T-cell (primary cell): ENCODE results near the gene MAN2B2. TPM values are rescaled to one million over a fixed set of nuclear protein-coding genes. Genes with fewer than 3 reads are reported as not detected.
"Not testable (repeated sequence)": the region's sequence is repeated elsewhere in the genome, so short reads cannot be mapped to it uniquely, and the experiment has no call there.

ENCODE experiments used
- ATAC-seq, 4 experiments: fragments of 200-7000 bp in 3 of 4; fragments of 150-1000 bp in 1 of 4; cut with Tn5 transposase; replicated peaks in 1 of 4; 1 replicate in 3 of 4; 2 replicates in 1 of 4; pipeline ENCODE4 v1.10.0; 2021; ENCODE audit warnings: moderate library complexity in 3 of 4, mild to moderate bottlenecking in 2 of 4, moderate number of reproducible peaks in 1 of 4
- CTCF ChIA-PET, 2 donors: fragments of 300-600 bp; sonication (Branson Sonifier 250); formaldehyde crosslinking; loops; one replicate each; lab custom pipeline; 2022; ENCODE audit warnings: antibody characterized with exemption in 2 of 2; lab: Charles Lee
- POLR2A ChIA-PET, 2 donors: fragments of 300-600 bp; sonication (Branson Sonifier 250); formaldehyde crosslinking; loops; one replicate each; lab custom pipeline; 2022; ENCODE audit warnings: antibody characterized with exemption in 2 of 2; lab: Charles Lee
- DNase-seq, 35 experiments: peaks; one replicate each; pipeline versions ENCODE4 v3.0.0 to v3.0.0-alpha.2; 2013 to 2023
- H3K27ac ChIP-seq: one replicate; pipeline ENCODE4 v1.5.1; 2013; ENCODE audit warnings: low read length
- H3K27me3 ChIP-seq, 2 experiments: replicated peaks in 1 of 2; 1 replicate in 1 of 2; 2 replicates in 1 of 2; pipeline versions ENCODE4 v1.6.1 to v1.7.0; 2013; ENCODE audit warnings: low read length in 1 of 2, mixed read lengths in 1 of 2; ENCODE audit not compliant: control insufficient read depth in 2 of 2, insufficient read depth in 2 of 2; ENCODE audit errors: extremely low read depth in 1 of 2
- H3K36me3 ChIP-seq, 2 donors: 1 replicate in 1 of 2; 2 replicates in 1 of 2; pipeline versions ENCODE4 v1.6.1 to v1.7.0; 2013; ENCODE audit warnings: low read length in 1 of 2; ENCODE audit not compliant: control insufficient read depth in 2 of 2, insufficient read depth in 1 of 2; ENCODE audit errors: extremely low read depth in 1 of 2
- H3K4me1 ChIP-seq, 2 experiments: 1 replicate in 1 of 2; 2 replicates in 1 of 2; pipeline versions ENCODE4 v1.6.1 to v1.7.0; 2013; ENCODE audit warnings: low read length in 2 of 2, mixed read lengths in 1 of 2; ENCODE audit not compliant: insufficient read depth in 2 of 2, control insufficient read depth in 1 of 2; ENCODE audit errors: extremely low read depth in 1 of 2
- H3K4me3 ChIP-seq, 2 donors: 1 replicate in 1 of 2; 2 replicates in 1 of 2; pipeline versions ENCODE4 v1.5.1 to v1.7.0; 2013; ENCODE audit warnings: mild to moderate bottlenecking in 2 of 2, low read length in 1 of 2, moderate library complexity in 1 of 2; ENCODE audit not compliant: control insufficient read depth in 1 of 2; ENCODE audit errors: extremely low read depth in 1 of 2
- H3K9me3 ChIP-seq: 2 replicates; pipeline ENCODE4 v1.7.0; 2013
- H3K27ac Mint-ChIP-seq, 2 donors: one replicate each; pipeline ENCODE4 v1.8.0; 2020 to 2021; ENCODE audit warnings: mild to moderate bottlenecking in 2 of 2, mixed read lengths in 2 of 2
- H3K27me3 Mint-ChIP-seq, 2 donors: one replicate each; pipeline ENCODE4 v1.8.0; 2021 to 2022; ENCODE audit warnings: mixed read lengths in 2 of 2
- H3K36me3 Mint-ChIP-seq: one replicate; pipeline ENCODE4 v1.8.0; 2021; ENCODE audit warnings: mixed read lengths
- H3K4me1 Mint-ChIP-seq, 3 donors: one replicate each; pipeline ENCODE4 v1.8.0; 2020 to 2022; ENCODE audit warnings: mixed read lengths in 3 of 3, mild to moderate bottlenecking in 1 of 3
- H3K4me3 Mint-ChIP-seq, 3 donors: one replicate each; pipeline ENCODE4 v1.8.0; 2020 to 2022; ENCODE audit warnings: mild to moderate bottlenecking in 3 of 3, mixed read lengths in 3 of 3, moderate library complexity in 3 of 3
- H3K9me3 Mint-ChIP-seq, 3 donors: one replicate each; pipeline ENCODE4 v1.8.0; 2020 to 2022; ENCODE audit warnings: mixed read lengths in 3 of 3
- WGBS: methylation state at CpG from one replicate; pipeline ENCODE4 v1.1.5; 2013; ENCODE audit warnings: missing lambda C conversion rate; ENCODE audit not compliant: insufficient coverage; 5-methylcytosine and 5-hydroxymethylcytosine counted together
- total RNA-seq, 35 experiments: library from RNA in 6 of 35; stranded (reverse) in 6 of 35; fragments of 120-200 nt in 1 of 35; gene quantifications; one replicate each; pipeline versions ENCODE4 v1.2.1 to v1.2.4 and lab custom pipeline; 2013 to 2026

The MAN2B2 gene
- total RNA-seq, 5 donors from 2014 or later (not counting 1 experiment from before 2014, with no cell fraction given), result 27.4 to 54.1 (median 45.8) TPM

GRCh38 chr4:6668391-6668790 is 93.4 kb downstream of the MAN2B2 start:
- peaks cover 10 to 18% of the 10 kb centered on the region in 2 experiments for H3K27me3 ChIP-seq
- H3K27me3 Mint-ChIP-seq, result peaks cover 0 to 4% of the 10 kb centered on the region in 2 donors
- H3K4me3 ChIP-seq, result no peak overlapping the region
- 82% methylated on average over 6 of the region's 11 CpGs for WGBS
- peaks cover 10% of the 10 kb centered on the region for H3K36me3 Mint-ChIP-seq
- ChIA-PET POLR2A (no interaction called here), CTCF (no interaction called here)
- H3K27ac ChIP-seq, result no peak overlapping the region
- DNase-seq (no peak), ATAC-seq (no peak)
- peaks cover 3 to 8% (median 5%) of the 10 kb centered on the region in 3 donors for H3K4me1 Mint-ChIP-seq
- H3K9me3 ChIP-seq, result no peaks in the 10 kb centered on the region
- no peaks in the 10 kb centered on the region for H3K36me3 ChIP-seq
- peaks cover 0 to 21% of the 10 kb centered on the region in 2 experiments for H3K4me1 ChIP-seq
- no peak overlapping the region for H3K4me3 Mint-ChIP-seq
- no peak overlapping the region for H3K27ac Mint-ChIP-seq
- H3K9me3 Mint-ChIP-seq, result no peaks in the 10 kb centered on the region

DNA sequence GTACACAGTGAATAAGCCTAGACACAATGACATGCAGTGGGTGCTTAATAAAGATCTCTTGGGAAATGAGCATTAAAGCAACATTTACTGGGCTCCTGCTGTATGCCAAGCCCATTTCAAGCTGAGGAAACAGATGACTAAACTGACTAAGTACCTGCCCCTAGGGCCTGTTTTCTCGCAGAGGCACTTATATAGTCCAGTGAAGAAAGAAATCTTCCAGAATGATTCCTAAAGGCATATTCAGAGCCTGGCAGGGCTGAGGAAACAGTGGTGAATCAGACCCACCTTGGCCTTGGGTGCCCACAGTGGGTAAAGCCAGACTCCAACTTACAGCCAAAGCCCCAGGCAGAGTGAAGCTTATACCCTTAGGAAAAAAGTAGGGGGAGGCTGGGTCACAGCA is 96.7 kb downstream of the MAN2B2 start:
- H3K27ac ChIP-seq, result no peak overlapping the region
- peaks cover 0 to 15% of the 10 kb centered on the region in 2 donors for H3K36me3 ChIP-seq
- no CpG with 5 or more reads among the region's 1 CpG for WGBS
- no peaks in the 10 kb centered on the region for H3K27me3 Mint-ChIP-seq
- peaks cover 31% of the 10 kb centered on the region for H3K36me3 Mint-ChIP-seq
- DNase-seq, result no peak
- H3K27ac Mint-ChIP-seq, result no peak overlapping the region
- ChIA-PET CTCF (interaction anchor here in 1 of 2 donors (1.4 kb wide), 1 partner anchor 29 kb away, joined by 3 read pairs; no protein-coding TSS in a partner anchor), POLR2A (interaction anchor here (0.6 to 1.0 kb wide), 2 partner anchors 38 to 228 kb away, joined by 3 to 5 read pairs; partner anchors contain the start of gene MRFAP1L1 (in 1 of the 2))
- no peak overlapping the region for H3K4me3 Mint-ChIP-seq
- H3K9me3 ChIP-seq, result no peaks in the 10 kb centered on the region
- H3K9me3 Mint-ChIP-seq, result no peaks in the 10 kb centered on the region
- no peak overlapping the region for H3K4me3 ChIP-seq
- ATAC-seq, result no peak
- peaks cover 26 to 32% (median 30%) of the 10 kb centered on the region in 3 donors for H3K4me1 Mint-ChIP-seq
- H3K27me3 ChIP-seq, result no peaks in the 10 kb centered on the region
- H3K4me1 ChIP-seq, result peaks cover 19 to 31% of the 10 kb centered on the region in 2 experiments

DNA sequence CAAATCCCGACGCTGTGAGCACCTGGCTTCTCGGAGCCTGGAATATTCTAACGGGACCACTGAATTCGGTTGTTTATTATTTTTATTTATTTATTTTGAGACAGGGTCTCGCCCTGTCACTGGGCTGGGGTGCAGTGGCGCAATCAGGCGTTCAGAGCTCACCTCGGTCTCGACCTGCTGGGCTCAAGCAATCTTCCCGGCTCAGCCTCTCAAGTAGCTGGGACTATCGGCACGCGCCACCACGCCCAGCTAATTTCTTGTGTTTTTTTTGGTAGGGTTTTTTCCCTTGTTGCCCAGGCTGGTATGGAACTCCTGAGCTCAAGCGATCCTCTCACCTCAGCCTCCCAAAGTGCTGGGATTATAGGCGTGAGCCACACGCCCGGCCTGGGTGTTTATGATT is 97.1 kb downstream of the MAN2B2 start:
- no peak for ATAC-seq
- H3K4me3 ChIP-seq, result no peak overlapping the region
- peaks cover 34% of the 10 kb centered on the region for H3K36me3 Mint-ChIP-seq
- no peak overlapping the region for H3K27ac ChIP-seq
- H3K4me1 Mint-ChIP-seq, result peaks cover 31 to 37% (median 35%) of the 10 kb centered on the region in 3 donors
- no peaks in the 10 kb centered on the region for H3K27me3 ChIP-seq
- no peaks in the 10 kb centered on the region for H3K9me3 ChIP-seq
- 100% methylated on average over 3 of the region's 19 CpGs for WGBS
- peaks cover 0 to 20% of the 10 kb centered on the region in 2 donors for H3K36me3 ChIP-seq
- no peak overlapping the region for H3K4me3 Mint-ChIP-seq
- no peaks in the 10 kb centered on the region for H3K27me3 Mint-ChIP-seq
- no peak for DNase-seq
- H3K4me1 ChIP-seq, result peaks cover 20 to 36% of the 10 kb centered on the region in 2 experiments
- POLR2A ChIA-PET, result interaction anchor here in 1 of 2 donors (1.0 kb wide), 1 partner anchor 38 kb away, joined by 3 read pairs; the partner anchor contains the start of gene MRFAP1L1
- H3K27ac Mint-ChIP-seq, result no peak overlapping the region
- CTCF ChIA-PET, result no interaction called here
- H3K9me3 Mint-ChIP-seq, result no peaks in the 10 kb centered on the region

DNA sequence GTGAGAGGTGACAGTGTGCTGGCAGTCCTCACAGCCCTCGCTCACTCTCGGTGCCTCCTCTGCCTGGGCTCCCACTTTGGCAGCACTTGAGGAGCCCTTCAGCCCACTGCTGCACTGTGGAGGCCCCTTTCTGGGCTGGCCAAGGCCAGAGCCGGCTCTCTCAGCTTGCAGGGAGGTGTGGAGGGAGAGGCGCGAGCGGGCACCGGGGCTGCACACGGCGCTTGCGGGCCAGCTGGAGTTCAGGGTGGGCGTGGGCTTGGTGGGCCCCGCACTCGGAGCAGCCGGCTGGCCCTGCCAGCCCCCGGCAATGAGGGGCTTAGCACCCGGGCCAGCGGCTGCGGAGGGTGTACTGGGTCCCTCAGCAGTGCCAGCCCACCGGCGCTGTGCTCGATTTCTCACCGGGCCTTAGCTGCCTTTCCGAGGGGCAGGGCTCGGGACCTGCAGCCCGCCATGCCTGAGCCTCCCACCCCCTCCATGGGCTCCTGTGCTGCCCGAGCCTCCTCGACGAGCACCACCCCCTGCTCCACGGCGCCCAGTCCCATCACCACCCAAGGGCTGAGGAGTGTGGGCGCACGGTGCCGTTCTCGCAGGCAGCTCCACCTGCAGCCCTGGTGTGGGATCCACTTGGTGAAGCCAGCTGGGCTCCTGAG is 97.7 kb downstream of the MAN2B2 start:
- H3K27ac ChIP-seq, result peak overlapping the region; percentile 81
- not testable (repeated sequence) for H3K27me3 Mint-ChIP-seq, H3K9me3 ChIP-seq, ATAC-seq, H3K9me3 Mint-ChIP-seq, H3K4me3 ChIP-seq, DNase-seq, H3K27me3 ChIP-seq
- CTCF ChIA-PET, result interaction anchor here (0.7 to 3.0 kb wide), 8 partner anchors 14 to 201 kb away, joined by 3 to 48 read pairs (median 6); partner anchors contain the start of gene MRFAP1L1 (in 1 of the 2)
- peaks cover 36 to 42% (median 40%) of the 10 kb centered on the region in 3 donors for H3K4me1 Mint-ChIP-seq
- 98% methylated on average over 20 of the region's 34 CpGs for WGBS
- peaks cover 25 to 41% of the 10 kb centered on the region in 2 experiments for H3K4me1 ChIP-seq
- peaks cover 40% of the 10 kb centered on the region for H3K36me3 Mint-ChIP-seq
- peak overlapping the region; percentile 97 to 98 for H3K27ac Mint-ChIP-seq
- POLR2A ChIA-PET, result interaction anchor here in 1 of 2 donors (1.0 to 1.6 kb wide), 5 partner anchors 18 to 37 kb away, joined by 3 to 10 read pairs (median 3); partner anchors contain the start of genes MRFAP1 and MRFAP1L1
- H3K4me3 Mint-ChIP-seq, result peak overlapping the region; percentile 89 to 93 (median 92)
- H3K36me3 ChIP-seq, result peaks cover 0 to 21% of the 10 kb centered on the region in 2 donors

Other genes with a start within 250 kb of the MAN2B2 start
- gene PPP2R2C, start 102.6 kb upstream of the MAN2B2 start, total RNA-seq, result under 1 TPM in 1 of 5 donors, not detected in 4; 0.20 TPM
- 100 to 1,000 TPM; 138 to 169 (median 138) TPM for gene MRFAP1, start 65.5 kb downstream of the MAN2B2 start, total RNA-seq
- 1 to 10 TPM in 3 of 5 donors, under 1 TPM in 1, not detected in 1; 0.70 to 3.8 (median 1.9) TPM for gene S100P, start 118.7 kb downstream of the MAN2B2 start, total RNA-seq
- gene MRFAP1L1, start 134.7 kb downstream of the MAN2B2 start, total RNA-seq, result 100 to 1,000 TPM in 3 of 5 donors, 10 to 100 TPM in 2; 28.8 to 121 (median 112) TPM
- 10 to 100 TPM; 20.7 to 41.9 (median 36.6) TPM for gene BLOC1S4, start 141.0 kb downstream of the MAN2B2 start, total RNA-seq
- gene KIAA0232, start 207.5 kb downstream of the MAN2B2 start, total RNA-seq, result 10 to 100 TPM; 16.5 to 20.9 (median 19.3) TPM